ENCODE results near the gene SMAD6.

DNA sequence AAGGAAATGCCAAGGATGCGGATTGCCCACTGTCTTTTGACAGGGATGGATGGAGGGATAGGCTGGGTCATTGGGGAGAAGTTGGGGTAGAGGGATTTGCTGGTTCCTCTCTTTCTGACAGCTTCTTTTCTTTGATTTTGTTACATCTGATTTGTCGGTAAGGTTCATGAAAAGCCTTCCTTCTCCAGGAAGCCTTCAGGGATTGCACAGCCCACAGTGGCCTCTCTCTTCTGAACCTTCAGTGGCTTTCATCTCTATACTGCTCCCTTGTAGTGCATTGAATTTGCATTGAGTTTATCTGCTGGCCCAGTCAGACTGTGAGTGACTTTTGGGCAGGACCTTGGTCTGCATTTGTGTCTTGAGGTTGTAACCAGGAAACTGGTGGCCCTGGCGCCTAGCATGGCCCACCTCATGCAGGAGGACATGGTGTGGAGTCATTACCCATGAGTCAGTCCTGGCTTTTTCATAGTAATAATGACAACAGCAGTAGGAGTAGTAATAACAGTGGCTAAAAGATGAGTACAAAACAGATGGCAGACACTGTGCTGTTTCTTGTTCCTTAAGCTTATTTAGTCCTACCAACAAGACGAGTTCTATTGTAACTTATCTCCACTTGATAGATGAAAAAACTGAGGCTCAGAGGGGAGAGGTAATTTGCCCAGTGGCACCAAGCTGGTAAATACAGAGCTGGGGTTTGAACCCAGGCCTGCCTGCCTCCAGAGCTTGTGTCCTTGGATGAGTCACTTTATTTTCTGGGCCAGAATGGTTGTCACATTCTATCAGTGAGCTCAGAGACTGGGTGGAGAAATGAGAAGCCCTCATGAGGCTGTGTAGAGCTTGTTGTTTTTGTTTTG, 28.4 kb downstream of the SMAD6 start:
- TF ChIP-seq, protein P1, sequence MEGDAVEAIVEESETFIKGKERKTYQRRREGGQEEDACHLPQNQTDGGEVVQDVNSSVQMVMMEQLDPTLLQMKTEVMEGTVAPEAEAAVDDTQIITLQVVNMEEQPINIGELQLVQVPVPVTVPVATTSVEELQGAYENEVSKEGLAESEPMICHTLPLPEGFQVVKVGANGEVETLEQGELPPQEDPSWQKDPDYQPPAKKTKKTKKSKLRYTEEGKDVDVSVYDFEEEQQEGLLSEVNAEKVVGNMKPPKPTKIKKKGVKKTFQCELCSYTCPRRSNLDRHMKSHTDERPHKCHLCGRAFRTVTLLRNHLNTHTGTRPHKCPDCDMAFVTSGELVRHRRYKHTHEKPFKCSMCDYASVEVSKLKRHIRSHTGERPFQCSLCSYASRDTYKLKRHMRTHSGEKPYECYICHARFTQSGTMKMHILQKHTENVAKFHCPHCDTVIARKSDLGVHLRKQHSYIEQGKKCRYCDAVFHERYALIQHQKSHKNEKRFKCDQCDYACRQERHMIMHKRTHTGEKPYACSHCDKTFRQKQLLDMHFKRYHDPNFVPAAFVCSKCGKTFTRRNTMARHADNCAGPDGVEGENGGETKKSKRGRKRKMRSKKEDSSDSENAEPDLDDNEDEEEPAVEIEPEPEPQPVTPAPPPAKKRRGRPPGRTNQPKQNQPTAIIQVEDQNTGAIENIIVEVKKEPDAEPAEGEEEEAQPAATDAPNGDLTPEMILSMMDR (IDR thresholded peaks at IDR 0.05; ENCODE audit: low read depth, low read length) = no peak
- TF ChIP-seq, protein P2, sequence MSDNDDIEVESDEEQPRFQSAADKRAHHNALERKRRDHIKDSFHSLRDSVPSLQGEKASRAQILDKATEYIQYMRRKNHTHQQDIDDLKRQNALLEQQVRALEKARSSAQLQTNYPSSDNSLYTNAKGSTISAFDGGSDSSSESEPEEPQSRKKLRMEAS (IDR thresholded peaks at IDR 0.05; ENCODE audit: low read depth, low read length) = no peak
- no peak for TF ChIP-seq MYC (IDR thresholded peaks at IDR 0.05; ENCODE audit: low read depth, low read length)
- TF ChIP-seq POLR2A (IDR thresholded peaks at IDR 0.05; ENCODE audit: extremely low read depth, insufficient read length) = no peak
